Measurements from ENCODE around the gene PRDM9.
"Not testable (repeated sequence)": the region's sequence is repeated elsewhere in the genome, so short reads cannot be mapped to it uniquely, and the experiment has no call there.

Gene PRDM9

GRCh38 chr5:23507278-23507685, at the start of gene PRDM9:
Gene PRDM9 (plus strand): TSS chr5:23507609. CDS start chr5:23509034, 1,425 bp downstream.
- DNase-seq (ENCODE audit: low read depth in 2 of 2): no peak

- DNase-seq (ENCODE audit: low read depth in 2 of 2): no peak
Measured at GRCh38 chr5:23457780-23458179, 49.6 kb upstream of the PRDM9 start.

GRCh38 chr5:23459214-23459613, 48.2 kb upstream of the PRDM9 start:
- no peak for DNase-seq (ENCODE audit: low read depth in 2 of 2)

GRCh38 chr5:23461576-23461975, 45.8 kb upstream of the PRDM9 start:
- no peak for DNase-seq (ENCODE audit: low read depth in 2 of 2)

- no peak for DNase-seq (ENCODE audit: low read depth in 2 of 2)
Measured at GRCh38 chr5:23466401-23466912, 41.0 kb upstream of the PRDM9 start.

- no peak for DNase-seq (ENCODE audit: low read depth in 2 of 2)
Measured at GRCh38 chr5:23468658-23469057, 38.8 kb upstream of the PRDM9 start.

- no peak for DNase-seq (ENCODE audit: low read depth in 2 of 2)
Measured at GRCh38 chr5:23473915-23474314, 33.5 kb upstream of the PRDM9 start.

- DNase-seq (ENCODE audit: low read depth in 2 of 2): no peak
Measured at GRCh38 chr5:23474315-23474714, 33.1 kb upstream of the PRDM9 start.

GRCh38 chr5:23476580-23476979, 30.8 kb upstream of the PRDM9 start:
- no peak for DNase-seq (ENCODE audit: low read depth in 2 of 2)

- DNase-seq (ENCODE audit: low read depth in 2 of 2): no peak
Measured at GRCh38 chr5:23482642-23483041, 24.8 kb upstream of the PRDM9 start.

- no peak for DNase-seq (ENCODE audit: low read depth in 2 of 2)
Measured at GRCh38 chr5:23483090-23483489, 24.3 kb upstream of the PRDM9 start.

GRCh38 chr5:23484096-23484495, 23.3 kb upstream of the PRDM9 start:
- no peak for DNase-seq (ENCODE audit: low read depth in 2 of 2)

- not testable (repeated sequence) for DNase-seq (ENCODE audit: low read depth in 2 of 2)
Measured at GRCh38 chr5:23486227-23486626, 21.2 kb upstream of the PRDM9 start.

- no peak for DNase-seq (ENCODE audit: low read depth in 2 of 2)
Measured at GRCh38 chr5:23490993-23491392, 16.4 kb upstream of the PRDM9 start.

- DNase-seq (ENCODE audit: low read depth in 2 of 2): no peak
Measured at GRCh38 chr5:23494558-23494957, 12.9 kb upstream of the PRDM9 start.

- DNase-seq (ENCODE audit: low read depth in 2 of 2): no peak
Measured at GRCh38 chr5:23496576-23496975, 10.8 kb upstream of the PRDM9 start.

GRCh38 chr5:23506329-23507236, 826 bp upstream of the PRDM9 start:
- no peak for DNase-seq (ENCODE audit: low read depth in 2 of 2)

GRCh38 chr5:23510434-23510833, 3.0 kb downstream of the PRDM9 start:
- not testable (repeated sequence) for DNase-seq (ENCODE audit: low read depth in 2 of 2)

GRCh38 chr5:23522553-23522952, 15.1 kb downstream of the PRDM9 start:
- no peak for DNase-seq (ENCODE audit: low read depth in 2 of 2)

GRCh38 chr5:23523031-23523430, 15.6 kb downstream of the PRDM9 start:
- no peak for DNase-seq (ENCODE audit: low read depth in 2 of 2)

- DNase-seq (ENCODE audit: low read depth in 2 of 2): no peak
Measured at GRCh38 chr5:23523998-23524397, 16.6 kb downstream of the PRDM9 start.

GRCh38 chr5:23525751-23526150, 18.3 kb downstream of the PRDM9 start:
- no peak for DNase-seq (ENCODE audit: low read depth in 2 of 2)

- not testable (repeated sequence) for DNase-seq (ENCODE audit: low read depth in 2 of 2)
Measured at GRCh38 chr5:23526616-23527015, 19.2 kb downstream of the PRDM9 start.
